GM18520 (cell line): ENCODE results near the gene NDUFAF4.

ENCODE experiments used
- ATAC-seq: cut with Tn5 transposase; IDR thresholded peaks from one replicate; pipeline ENCODE4 v1.9.1; 2021; ENCODE audit not compliant: unreplicated experiment

The NDUFAF4 gene

DNA sequence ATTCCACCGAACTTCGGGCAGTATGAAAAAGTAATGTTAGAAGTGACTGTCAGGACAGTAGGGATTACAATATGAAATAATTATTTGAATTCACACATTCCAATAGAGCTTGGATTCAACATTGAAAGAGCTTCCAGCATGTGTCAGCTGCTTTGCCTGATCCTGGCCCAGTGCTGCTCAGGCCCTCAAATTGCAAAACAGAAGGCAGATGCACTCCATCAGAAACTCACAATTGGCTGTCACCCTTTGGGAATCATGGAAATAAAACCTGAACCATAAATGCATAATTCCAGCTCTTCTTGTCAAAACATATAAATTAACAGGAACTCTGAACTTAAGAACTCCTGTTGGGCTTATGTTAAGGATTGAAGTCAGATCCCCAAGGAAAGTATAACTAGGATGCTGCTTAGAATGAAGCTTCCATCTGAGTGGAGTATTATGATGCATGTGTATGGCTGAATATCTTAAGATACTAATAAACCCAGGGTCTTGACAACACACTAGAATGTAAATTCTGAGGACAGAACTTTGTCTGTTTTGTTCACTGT is 1.8 kb upstream of the NDUFAF4 start:
- ATAC-seq: no peak

DNA sequence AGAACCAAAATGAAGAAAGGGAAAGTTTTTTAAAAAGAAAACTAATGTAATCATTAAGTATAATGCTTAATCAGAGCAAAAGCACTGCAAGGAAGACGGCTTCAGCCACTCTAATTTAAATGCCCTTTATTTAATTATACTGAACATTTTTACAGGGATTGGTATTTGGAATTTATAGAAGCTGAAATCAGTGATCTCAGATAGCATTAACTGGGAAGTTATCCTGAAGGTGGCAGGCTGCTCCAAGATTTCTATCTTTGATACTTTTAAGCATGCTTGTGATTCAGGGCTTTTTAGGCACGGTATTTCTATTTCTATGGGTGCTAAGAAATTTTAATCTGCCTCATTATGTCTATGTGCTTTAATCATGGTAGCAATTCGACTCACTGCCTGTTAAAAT is 1.3 kb upstream of the NDUFAF4 start:
- ATAC-seq: no peak

DNA sequence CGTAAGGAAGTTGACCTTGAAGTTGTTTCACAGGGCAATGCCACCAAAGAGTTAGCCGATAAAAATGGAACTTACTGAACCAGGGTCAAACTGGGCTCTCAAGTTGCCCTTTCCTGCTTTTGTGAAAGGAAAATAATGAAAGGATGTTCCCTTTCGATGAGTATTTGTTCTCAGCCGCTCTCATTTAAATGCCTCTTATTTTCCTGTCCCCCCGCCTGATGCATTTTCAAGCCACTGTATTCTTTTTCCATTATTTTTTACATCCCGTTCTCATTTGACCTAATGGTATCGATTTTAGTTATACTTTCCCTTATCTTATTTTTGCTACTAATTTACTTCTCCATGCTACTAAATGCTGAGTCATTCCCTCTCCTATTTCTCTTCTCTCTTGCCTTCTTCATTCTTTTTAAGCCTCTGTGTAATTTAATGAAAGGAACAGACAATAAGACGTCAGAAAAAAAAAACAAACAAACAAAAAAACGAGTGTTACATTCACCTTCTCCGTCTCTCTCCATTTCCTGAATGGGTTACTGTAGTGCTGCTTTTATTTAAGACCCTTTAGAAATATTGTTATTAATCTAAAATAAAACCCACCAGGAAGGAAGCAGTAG is 655 bp upstream of the NDUFAF4 start:
- no peak for ATAC-seq

DNA sequence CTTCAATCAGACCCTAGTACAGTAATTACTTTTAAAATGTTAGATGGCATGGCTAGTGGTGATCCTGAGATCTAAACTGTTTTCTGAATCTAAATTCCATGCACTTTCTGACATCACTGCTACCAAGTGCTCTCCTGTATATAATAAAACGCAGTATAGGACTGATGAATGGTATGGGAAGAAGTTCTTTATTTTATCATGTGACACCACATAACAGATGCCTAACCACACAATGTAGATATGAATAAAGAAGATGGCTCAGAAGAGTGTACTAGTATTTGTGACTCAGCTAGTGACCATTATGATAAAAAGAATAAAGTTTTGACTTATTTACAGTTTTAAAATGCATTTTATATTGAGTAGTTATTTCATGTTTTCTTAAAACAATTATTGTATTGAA is 8.5 kb downstream of the NDUFAF4 start:
- ATAC-seq: no peak

DNA sequence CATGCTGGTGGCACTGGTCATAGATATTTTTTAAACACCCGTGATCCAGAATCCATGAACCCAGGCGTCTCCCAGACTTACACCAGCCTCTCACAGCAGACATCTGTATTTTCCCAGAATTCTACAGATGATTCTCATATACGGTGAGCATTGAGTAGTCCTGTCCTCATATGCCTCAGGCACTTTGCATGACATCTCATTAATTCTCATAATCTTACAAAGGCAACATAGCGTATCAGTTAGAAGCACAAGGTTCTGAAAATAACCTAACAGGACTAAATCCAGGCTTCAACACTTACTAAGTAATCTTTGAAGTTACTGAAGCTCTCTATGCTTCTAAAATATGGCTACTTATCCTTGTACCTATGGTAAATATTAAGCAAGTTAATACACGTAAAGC is 8.9 kb downstream of the NDUFAF4 start:
- ATAC-seq: no peak

DNA sequence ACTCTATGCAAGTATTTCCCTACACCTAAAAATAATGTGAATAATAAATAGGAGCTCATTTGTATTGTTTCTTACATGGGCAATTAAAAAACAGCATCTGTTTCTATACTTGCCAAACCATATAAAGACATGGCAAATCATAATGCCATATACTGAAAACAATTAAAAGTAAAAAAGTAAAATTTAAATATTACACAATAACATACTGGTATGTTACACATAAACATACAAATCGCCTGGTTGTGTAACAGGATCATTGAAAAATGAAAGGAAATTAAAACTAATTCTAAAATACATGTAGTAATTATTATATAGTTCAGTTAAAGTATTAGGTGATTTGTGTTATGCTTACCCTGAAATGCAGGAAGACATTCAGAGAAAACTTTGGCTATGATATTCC is 11.2 kb downstream of the NDUFAF4 start:
- no peak for ATAC-seq

DNA sequence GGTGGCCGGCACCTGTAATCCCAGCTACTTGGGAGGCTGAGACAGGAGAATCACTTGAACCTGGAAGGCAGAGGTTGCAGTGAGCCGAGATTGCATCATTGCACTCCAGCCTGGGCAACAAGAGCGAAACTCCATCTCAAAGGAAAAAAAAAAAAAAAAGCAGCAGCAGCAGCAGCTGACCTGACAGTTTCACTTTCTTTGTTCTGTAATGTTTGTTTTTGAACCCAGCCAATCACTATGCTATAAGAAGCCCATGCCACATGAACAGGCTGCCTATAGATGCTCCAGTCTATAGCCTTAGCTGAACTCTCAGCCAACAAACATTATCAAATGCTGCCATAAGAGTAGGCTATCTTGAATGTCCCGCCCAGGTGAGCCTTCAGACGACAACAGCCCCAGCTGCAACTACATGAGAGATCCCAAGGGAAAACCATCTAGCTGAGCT is 12.5 kb downstream of the NDUFAF4 start:
- peak; percentile 80 for ATAC-seq

DNA sequence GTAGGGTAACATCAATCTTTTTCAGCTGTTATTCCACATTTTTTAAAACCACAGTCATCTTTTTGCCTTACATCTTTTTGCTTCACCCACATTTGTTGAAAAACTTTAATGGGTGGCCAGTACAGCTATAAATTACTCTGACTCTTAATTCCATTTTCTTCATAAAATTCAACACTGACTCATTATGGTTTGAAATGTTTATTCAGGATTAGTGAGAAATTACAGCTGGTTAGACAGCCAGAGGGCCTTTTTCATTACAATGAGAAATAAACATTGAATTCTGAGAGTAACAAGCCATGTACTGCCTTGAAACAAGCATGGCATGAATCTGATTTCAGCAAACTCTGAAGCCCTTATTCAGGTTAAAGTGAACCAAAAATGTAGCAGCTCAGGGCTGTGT is 19.5 kb downstream of the NDUFAF4 start:
- no peak for ATAC-seq

DNA sequence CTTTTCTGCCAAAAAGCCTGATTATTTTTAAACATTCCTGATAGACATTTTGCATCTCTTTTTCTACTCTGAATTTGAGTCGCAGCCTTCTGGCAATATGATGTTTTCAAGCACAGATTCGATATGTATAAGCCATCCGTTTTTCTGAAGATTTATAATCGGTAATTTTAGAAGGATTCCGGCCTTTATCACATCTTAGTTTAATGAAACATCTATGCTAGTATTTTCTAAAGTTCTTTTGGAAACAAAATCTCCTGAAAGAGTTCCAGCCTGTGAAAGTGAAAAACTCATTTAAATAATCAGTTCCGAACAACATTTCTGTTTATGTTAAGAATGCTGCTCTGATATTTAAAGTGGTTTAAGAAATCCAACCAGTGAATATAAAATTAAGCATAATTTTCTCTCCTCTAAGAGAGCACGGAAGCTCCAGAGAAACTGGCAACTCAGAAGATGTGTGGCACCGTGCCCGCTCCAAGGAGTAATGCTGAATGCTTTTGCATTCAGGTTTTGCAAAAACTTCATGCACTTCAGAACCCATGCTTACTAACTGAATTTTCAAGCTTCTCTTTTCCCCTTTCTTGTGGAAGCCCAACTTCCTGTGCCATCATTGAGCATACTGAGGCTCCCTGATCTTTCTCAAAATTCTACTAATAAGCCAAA is 20.7 kb downstream of the NDUFAF4 start:
- no peak for ATAC-seq

DNA sequence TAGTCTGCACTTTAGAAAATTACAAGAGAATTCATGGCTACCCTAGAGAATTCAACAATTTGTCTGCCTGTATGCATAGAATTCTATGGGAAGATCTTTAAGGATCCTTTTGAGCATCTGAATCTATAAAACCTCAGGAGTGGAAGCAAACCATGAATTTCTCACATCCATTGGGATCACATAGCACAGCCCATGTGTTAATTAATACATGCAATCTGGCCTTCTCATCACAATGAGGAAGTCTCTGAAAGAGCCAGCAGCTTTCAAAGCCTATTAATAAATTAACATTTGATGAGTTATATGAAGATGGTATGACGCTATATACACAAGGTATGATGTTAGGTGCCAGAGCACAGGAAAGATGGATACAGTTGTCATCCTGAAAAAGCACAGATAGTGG is 24.7 kb downstream of the NDUFAF4 start:
- no peak for ATAC-seq

DNA sequence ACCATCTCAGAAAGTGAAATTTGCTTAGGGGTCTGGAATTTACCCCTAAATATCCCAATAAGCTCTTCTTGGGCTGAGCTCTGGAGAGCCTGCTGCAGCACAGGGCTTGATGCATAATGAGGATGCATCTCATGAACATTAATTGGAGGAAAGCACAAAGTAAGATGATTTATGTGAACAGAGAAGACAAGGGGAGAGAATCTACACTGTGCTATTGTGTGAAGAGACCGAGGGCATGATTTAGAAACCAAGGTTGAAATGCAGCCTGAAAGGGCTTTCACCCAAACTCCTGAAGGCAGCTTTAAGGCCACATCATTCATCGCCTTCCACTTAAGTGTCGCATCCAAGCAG is 32.7 kb downstream of the NDUFAF4 start:
- ATAC-seq: no peak

DNA sequence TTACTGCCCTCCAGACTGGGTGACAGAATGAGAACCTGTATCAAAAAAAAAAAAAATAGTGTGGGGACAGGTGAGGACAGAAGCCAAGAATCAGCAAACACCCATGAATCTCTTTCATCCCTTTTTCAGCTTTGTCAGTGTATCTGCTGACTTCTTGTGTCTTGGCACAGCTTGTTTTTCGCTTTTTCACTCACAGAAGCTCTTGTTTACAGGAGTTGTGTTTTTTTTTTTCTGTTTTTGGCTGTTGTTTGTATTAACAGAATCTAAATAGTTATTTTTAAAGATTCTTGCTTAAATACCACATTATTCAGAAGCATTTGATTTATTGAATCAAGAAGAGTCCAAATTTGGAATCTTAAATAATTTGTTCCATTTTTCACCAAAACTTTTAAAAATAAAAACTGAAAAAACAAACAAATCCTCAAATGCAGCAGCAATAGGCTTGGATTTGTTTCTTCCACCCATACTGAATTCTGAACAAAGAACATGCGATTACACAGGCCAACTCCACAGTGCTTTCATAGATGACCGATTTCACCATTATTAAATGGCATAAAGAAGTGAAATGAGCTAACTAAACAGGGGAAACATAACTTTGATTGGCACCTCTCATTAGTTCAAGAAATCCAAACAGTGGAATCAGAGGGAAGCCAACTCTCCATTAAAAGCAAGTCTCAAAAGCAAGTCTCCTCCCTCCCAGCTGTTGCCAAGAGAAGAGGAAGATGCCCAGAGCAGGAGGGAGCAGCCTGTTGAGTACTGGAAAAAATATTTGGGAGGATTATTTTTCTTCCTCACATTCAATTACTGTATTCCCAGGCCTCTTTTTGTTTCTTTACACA is 33.3 kb downstream of the NDUFAF4 start:
- ATAC-seq: no peak

DNA sequence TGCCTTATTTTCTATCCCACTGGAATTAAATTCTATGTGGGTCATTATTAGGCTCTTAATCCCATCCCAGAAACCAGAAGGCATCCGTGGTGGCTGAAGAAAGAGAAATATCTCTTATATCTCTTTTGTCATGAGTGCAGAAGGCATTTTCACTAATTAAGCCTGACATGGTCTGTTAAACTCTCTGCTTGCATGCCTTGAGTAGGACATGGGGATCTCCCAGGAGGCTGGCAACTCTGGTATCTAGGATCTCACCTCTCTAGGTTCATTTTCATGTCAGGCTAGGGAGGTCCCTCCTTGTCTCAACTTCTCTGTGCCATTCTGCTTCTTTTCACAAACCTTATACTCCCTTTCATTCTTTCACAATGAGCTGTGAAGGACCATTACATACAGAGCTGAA is 35.1 kb downstream of the NDUFAF4 start:
- ATAC-seq: no peak

DNA sequence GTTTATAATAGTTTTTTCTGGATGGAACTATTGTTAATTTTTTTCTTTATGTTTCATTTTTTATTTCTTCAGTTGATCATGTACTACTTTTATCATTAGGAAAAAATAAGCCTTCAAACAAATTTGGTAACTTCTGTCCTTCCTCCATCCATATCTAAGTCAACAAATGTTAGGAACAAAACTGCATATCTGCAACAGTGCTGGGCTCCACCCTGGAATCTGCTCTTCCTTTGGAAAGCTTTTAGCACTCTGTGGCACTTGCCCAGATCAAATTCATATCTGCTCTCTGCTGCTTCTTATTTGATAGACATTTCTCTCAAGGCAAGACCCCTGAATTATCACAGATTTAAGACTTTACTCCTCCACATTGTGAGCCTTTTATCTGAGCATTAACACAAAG is 36.1 kb downstream of the NDUFAF4 start:
- no peak for ATAC-seq

DNA sequence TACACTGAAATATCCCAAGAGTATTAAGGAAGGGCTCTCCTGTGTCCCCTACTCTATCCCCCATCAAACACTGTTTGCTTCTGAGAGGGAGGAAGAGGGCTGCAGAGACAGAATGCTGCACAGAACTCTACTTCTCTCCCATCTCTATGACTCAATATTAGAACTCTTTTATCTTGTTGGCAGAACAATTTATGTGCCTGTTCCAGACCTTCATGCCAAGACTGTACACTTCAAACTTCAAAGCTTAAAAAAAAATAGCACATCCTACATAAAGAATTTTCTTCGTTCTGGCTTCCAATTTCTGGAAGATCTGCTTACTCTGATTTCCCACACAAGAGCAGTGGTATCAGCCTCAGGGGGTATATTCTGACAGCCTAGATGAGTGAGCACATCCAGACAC is 40.8 kb downstream of the NDUFAF4 start:
- ATAC-seq: no peak

DNA sequence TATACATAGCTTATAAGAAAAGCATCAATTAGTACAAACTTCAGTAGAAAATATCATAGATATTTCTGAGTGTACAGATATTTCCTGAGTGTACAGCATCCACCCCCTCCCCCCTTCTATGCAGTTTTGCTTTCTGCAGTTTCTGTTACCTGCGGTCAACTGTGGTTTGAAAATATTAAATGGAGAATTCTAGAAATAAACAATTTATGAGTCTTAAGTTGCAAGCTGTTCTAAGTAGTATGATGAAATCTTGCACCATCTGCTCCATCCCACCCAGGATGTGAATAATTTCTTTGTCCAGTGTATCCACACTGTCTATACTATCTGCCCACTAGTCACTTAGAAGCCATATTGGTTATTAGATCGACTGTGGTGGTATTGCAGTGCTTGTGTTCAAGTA is 44.6 kb downstream of the NDUFAF4 start:
- no peak for ATAC-seq

DNA sequence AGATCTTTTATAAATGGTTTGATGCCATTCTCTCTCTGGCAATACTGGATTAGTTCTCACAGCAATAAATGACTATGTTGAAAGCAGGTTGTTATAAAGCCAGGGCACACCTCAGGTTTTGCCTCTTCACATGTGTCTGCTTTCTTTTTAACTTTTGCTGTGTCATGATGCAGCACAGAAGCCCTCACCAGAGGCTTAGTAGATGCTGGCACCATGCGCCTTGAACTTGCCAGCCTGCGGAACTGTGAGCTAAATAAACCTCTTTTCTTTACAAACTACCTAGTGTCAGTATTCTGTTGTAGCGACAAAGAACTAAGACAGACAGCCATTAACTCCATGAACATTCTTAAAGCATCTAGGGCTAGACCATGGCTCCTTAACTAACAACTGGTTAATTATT is 45.1 kb downstream of the NDUFAF4 start:
- no peak for ATAC-seq

DNA sequence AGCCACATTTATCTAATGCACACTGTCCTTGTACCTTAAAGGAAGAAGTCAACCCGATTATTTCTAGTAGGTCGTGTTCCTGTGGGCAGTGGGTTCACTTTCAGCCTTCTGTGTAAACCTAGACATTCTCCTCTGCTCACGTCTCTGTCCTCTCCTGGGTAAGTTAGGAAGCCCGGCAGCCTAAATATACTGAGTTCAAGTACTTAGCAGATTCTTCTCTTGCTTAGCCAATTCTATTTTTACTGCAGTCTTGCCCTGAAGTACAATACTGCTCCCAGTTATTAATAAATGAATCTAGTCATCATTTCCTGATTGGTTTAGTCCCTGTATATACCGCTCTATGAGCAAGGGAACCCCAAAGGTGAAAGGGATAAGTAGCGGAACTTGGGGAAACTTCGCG is 45.8 kb downstream of the NDUFAF4 start:
- no peak for ATAC-seq

DNA sequence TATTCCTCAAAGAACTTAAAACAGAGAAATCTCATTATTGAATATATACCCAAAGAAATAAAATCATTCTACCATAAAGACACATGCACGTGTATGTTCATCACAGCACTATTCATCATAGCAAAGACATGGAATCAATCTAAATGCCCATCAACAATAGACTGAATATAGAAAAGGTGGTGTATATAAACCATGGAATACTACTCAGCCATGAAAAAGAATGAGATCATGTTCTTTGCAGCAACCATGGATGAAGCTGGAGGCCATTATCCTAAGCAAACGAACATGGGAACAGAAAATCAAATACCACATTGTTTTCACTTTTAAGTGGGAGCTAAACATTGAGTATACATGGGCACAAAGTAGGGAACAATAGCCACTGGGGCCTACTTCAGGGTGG is 48.1 kb downstream of the NDUFAF4 start:
- ATAC-seq: no peak

DNA sequence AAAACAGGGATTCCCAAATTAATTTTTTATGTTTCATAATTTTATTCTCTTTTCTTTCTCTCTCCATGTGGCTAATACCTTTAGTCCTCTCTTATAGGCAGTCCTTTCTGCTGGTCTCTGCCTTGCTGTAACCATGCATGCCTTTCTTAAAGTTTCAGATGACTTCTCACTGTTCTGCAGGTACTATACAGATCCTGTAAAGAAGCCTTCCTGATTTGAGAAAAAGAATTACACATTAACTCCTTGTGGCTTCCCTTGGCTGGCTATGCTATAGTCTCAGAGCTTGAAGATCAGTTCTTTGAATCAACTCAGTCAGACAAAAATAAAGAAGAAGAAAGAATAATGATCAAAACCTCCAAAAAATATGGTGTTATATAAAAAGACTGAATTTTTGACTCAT is 53.2 kb downstream of the NDUFAF4 start:
- ATAC-seq: no peak

DNA sequence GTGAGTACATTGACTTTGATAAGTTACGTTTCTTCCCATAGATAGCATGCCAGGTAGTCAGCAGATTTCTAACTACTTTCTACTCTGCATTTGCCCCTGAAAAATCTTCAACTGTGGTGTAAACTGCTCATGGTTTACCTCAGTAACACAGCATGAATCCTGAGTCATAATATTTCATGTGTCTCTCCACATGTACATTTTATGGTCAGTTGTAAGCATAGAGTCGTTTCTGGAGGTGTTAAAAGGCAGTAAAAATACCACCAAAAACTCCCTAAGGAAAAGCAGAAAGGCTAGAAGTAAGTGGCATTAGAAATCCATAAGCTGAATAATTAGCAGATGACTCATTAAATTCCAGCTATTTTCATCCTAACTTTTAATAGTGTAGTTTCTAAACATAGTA is 56.3 kb downstream of the NDUFAF4 start:
- no peak for ATAC-seq
